Gastrocnemius medialis (tissue), 4 donors: ENCODE measurements around the gene THRB. TPM values are rescaled to one million over a fixed set of nuclear protein-coding genes. Genes with fewer than 3 reads are reported as not detected.
A peak's percentile ranks its signal among the peaks of the same experiment; 100 is the strongest.

Source experiments
- ATAC-seq, 2 donors: fragments of 150-250 bp; one replicate each; pipeline ENCODE4 v1.9.1; 2016
- DNase-seq, 2 donors: peaks; one replicate each; pipeline ENCODE4 v3.0.0-alpha.2; 2019
- H3K27ac ChIP-seq, 4 donors: fragments of 200-600 bp; sonication (generic); 1 replicate in 1 of 4; 2 replicates in 3 of 4; pipeline ENCODE4 v1.5.1; 2016 to 2018; ENCODE audit warnings: mild to moderate bottlenecking in 2 of 4, moderate library complexity in 1 of 4
- H3K27me3 ChIP-seq, 3 donors: fragments of 200-600 bp; sonication (generic) in 2 of 3; 1 replicate in 1 of 3; 2 replicates in 2 of 3; pipeline versions ENCODE4 v1.5.1 to v1.6.0; 2016 to 2019; ENCODE audit warnings: mild to moderate bottlenecking in 1 of 3, moderate library complexity in 1 of 3
- H3K36me3 ChIP-seq, 2 donors: fragments of 200-600 bp; sonication (generic) in 1 of 2; one replicate each; pipeline ENCODE4 v1.5.1; 2017 to 2018
- H3K4me1 ChIP-seq, 2 donors: fragments of 200-600 bp; sonication (generic) in 1 of 2; one replicate each; pipeline ENCODE4 v1.5.1; 2016 to 2017; ENCODE audit warnings: mild to moderate bottlenecking in 2 of 2
- H3K4me3 ChIP-seq, 4 donors: fragments of 200-600 bp; sonication (generic) in 3 of 4; 1 replicate in 1 of 4; 2 replicates in 3 of 4; pipeline ENCODE4 v1.5.1; 2016 to 2019; ENCODE audit warnings: mild to moderate bottlenecking in 2 of 4
- H3K9me3 ChIP-seq, 3 donors: fragments of 200-600 bp; sonication (generic) in 2 of 3; 1 replicate in 1 of 3; 2 replicates in 2 of 3; pipeline ENCODE4 v1.5.1; 2016 to 2019
- CTCF ChIP-seq, 5 experiments: fragments of 450-650 bp in 3 of 5; fragments of 200-600 bp in 2 of 5; sonication (generic) in 2 of 5; IDR thresholded peaks in 4 of 5; conservative IDR thresholded peaks in 1 of 5; 1 replicate in 4 of 5; 2 replicates in 1 of 5; pipeline ENCODE4 v1.5.1; 2016 to 2019; ENCODE audit warnings: antibody characterized with exemption in 5 of 5, mild to moderate bottlenecking in 3 of 5, moderate library complexity in 3 of 5
- POLR2A ChIP-seq, 2 donors: fragments of 450-650 bp; IDR thresholded peaks; one replicate each; pipeline ENCODE4 v1.6.1; 2017; ENCODE audit warnings: antibody characterized with exemption in 2 of 2, mild to moderate bottlenecking in 2 of 2, moderate library complexity in 2 of 2
- in situ Hi-C, 4 donors: fragments of 200-750 bp; cut with MboI; loops; one replicate each; pipeline versions ENCODE4 v1.15.0 to v1.8.0; 2017; ENCODE audit warnings: low sequenced_read_pairs in 4 of 4
- intact Hi-C: fragments of 100-400 bp; cut with DNase I; formaldehyde crosslinking; loops from one replicate; pipeline ENCODE4 v1.15.1; 2023; ENCODE audit warnings: low total_unique reads
- total RNA-seq, 4 donors: library from RNA; depleted of rRNA; stranded (reverse); fragments of >200 nt; gene quantifications; one replicate each; pipeline versions ENCODE4 v1.1.0 to v1.2.3, GENCODE V29; 2016

The THRB gene
- total RNA-seq, 4 donors from 2014 or later: 20.1 to 60.0 (median 25.3) TPM

GRCh38 chr3:24315356-24315755 lies 179.3 kb downstream of the THRB start:
- Histone ChIP-seq H3K27ac (peak overlapping the region in 3 of 4 donors; percentile 19 to 46 (median 45)), H3K27me3 (no peaks in the 10 kb centered on the region), H3K9me3 (no peaks in the 10 kb centered on the region), H3K4me1 (peaks cover 11 to 22% of the 10 kb centered on the region in 2 donors), H3K4me3 (no peak overlapping the region), H3K36me3 (no peaks in the 10 kb centered on the region)
- intact Hi-C loops (no loop called here), in situ Hi-C loops (no loop called here)
- ATAC-seq (peak; percentile 36 to 74), DNase-seq (no peak)
- TF ChIP-seq CTCF (IDR thresholded peaks at IDR 0.05 in 4 of 5, conservative IDR thresholded peaks at IDR 0.05 in 1 of 5) (no peak), POLR2A (IDR thresholded peaks at IDR 0.05) (no peak)

- Histone ChIP-seq H3K27me3 (no peaks in the 10 kb centered on the region), H3K4me3 (no peak overlapping the region), H3K9me3 (no peaks in the 10 kb centered on the region), H3K4me1 (peaks cover 15 to 38% of the 10 kb centered on the region in 2 donors), H3K36me3 (no peaks in the 10 kb centered on the region), H3K27ac (no peak overlapping the region)
- TF ChIP-seq POLR2A (IDR thresholded peaks at IDR 0.05) (no peak), CTCF (IDR thresholded peaks at IDR 0.05 in 4 of 5, conservative IDR thresholded peaks at IDR 0.05 in 1 of 5) (no peak)
- no peak for ATAC-seq
- DNase-seq: peak in 1 of 2 donors; percentile 29
- in situ Hi-C loops: no loop called here
- intact Hi-C loops: no loop called here
These were observed 182.8 kb downstream of the THRB start for GRCh38 chr3:24311881-24312280.

GRCh38 chr3:24310887-24311286 lies 183.8 kb downstream of the THRB start:
- in situ Hi-C loops: no loop called here
- no peak overlapping the region for H3K27ac ChIP-seq
- no peak for ATAC-seq
- intact Hi-C loops: no loop called here
- H3K4me3 ChIP-seq: no peak overlapping the region
- no peaks in the 10 kb centered on the region for H3K27me3 ChIP-seq
- H3K4me1 ChIP-seq: peaks cover 19 to 41% of the 10 kb centered on the region in 2 donors
- no peaks in the 10 kb centered on the region for H3K9me3 ChIP-seq
- no peaks in the 10 kb centered on the region for H3K36me3 ChIP-seq
- TF ChIP-seq CTCF (IDR thresholded peaks at IDR 0.05 in 4 of 5, conservative IDR thresholded peaks at IDR 0.05 in 1 of 5): no peak
- no peak for TF ChIP-seq POLR2A (IDR thresholded peaks at IDR 0.05)
- DNase-seq: no peak

GRCh38 chr3:24306518-24306917 lies 188.1 kb downstream of the THRB start:
- peak overlapping the region in 2 of 4 donors; percentile 37 to 46 for H3K27ac ChIP-seq
- TF ChIP-seq CTCF (IDR thresholded peaks at IDR 0.05 in 4 of 5, conservative IDR thresholded peaks at IDR 0.05 in 1 of 5) (no peak), POLR2A (IDR thresholded peaks at IDR 0.05) (no peak)
- H3K36me3 ChIP-seq: no peaks in the 10 kb centered on the region
- no peaks in the 10 kb centered on the region for H3K27me3 ChIP-seq
- intact Hi-C loops: no loop called here
- H3K4me1 ChIP-seq: peaks cover 21 to 29% of the 10 kb centered on the region in 2 donors
- H3K4me3 ChIP-seq: no peak overlapping the region
- in situ Hi-C loops: no loop called here
- ATAC-seq (peak; percentile 61 to 76), DNase-seq (no peak)
- no peaks in the 10 kb centered on the region for H3K9me3 ChIP-seq
